Right lobe of liver (tissue), 6 donors: ENCODE measurements around the gene S100PBP. TPM values are rescaled to one million over a fixed set of nuclear protein-coding genes. Genes with fewer than 3 reads are reported as not detected.

Experiments
- ATAC-seq, 4 donors: fragments of 200-7000 bp; cut with Tn5 transposase; one replicate each; pipeline ENCODE4 v1.9.1; 2020; ENCODE audit warnings: mild to moderate bottlenecking in 4 of 4, moderate library complexity in 4 of 4
- DNase-seq, 3 donors: peaks; one replicate each; pipeline ENCODE4 v3.0.0-alpha.2; 2020
- H3K27ac ChIP-seq, 3 donors: fragments of 200-600 bp; one replicate each; pipeline ENCODE4 v1.8.0; 2022
- H3K27me3 ChIP-seq, 2 donors: fragments of 200-600 bp; one replicate each; pipeline ENCODE4 v1.8.0; 2022
- H3K36me3 ChIP-seq, 4 donors: fragments of 200-600 bp; sonication (generic) in 1 of 4; one replicate each; pipeline versions ENCODE4 v1.5.1 to v1.8.0; 2017 to 2022; ENCODE audit warnings: control low read depth in 1 of 4
- H3K4me1 ChIP-seq, 4 donors: fragments of 200-600 bp; sonication (generic) in 1 of 4; one replicate each; pipeline versions ENCODE4 v1.5.1 to v1.8.0; 2017 to 2022; ENCODE audit warnings: control low read depth in 1 of 4
- H3K4me3 ChIP-seq, 3 donors: fragments of 200-600 bp; one replicate each; pipeline ENCODE4 v1.8.0; 2022
- H3K9me3 ChIP-seq, 4 donors: fragments of 200-600 bp; sonication (generic) in 1 of 4; one replicate each; pipeline versions ENCODE4 v1.5.1 to v1.8.0; 2017 to 2022; ENCODE audit warnings: control low read depth in 1 of 4
- POLR2A ChIP-seq: fragments of 450-650 bp; IDR thresholded peaks from one replicate; pipeline ENCODE4 v1.6.1; 2017; ENCODE audit warnings: antibody characterized with exemption, mild to moderate bottlenecking
- WGBS: methylation state at CpG from one replicate; pipeline ENCODE4 v1.1.6; 2018; ENCODE audit warnings: low coverage, low lambda C conversion rate; ENCODE audit not compliant: insufficient coverage; ENCODE audit errors: missing lambda C conversion rate; 5-methylcytosine and 5-hydroxymethylcytosine counted together
- intact Hi-C, 2 donors: fragments of 100-400 bp; cut with DNase I; formaldehyde crosslinking; loops; one replicate each; pipeline versions ENCODE4 v1.11.2 to v1.14.1; 2022
- total RNA-seq, 6 experiments: library from RNA; depleted of rRNA in 2 of 6; stranded (reverse); fragments of >200 nt in 2 of 6; fragmentation: NEBNext Ultra II Directional in 3 of 6; extraction: Animal tissue kit (Norgen Biotek cat#: 25700) in 3 of 6; gene quantifications; one replicate each; pipeline versions ENCODE4 v1.1.0 to v1.2.4, GENCODE V29; 2016 to 2023
- TF ChIP-seq, protein P1 (sequence below), 4 donors: fragments of 200-600 bp in 3 of 4; fragments of 450-650 bp in 1 of 4; IDR thresholded peaks; one replicate each; pipeline versions ENCODE4 v1.5.1 to v1.8.0; 2016 to 2022; ENCODE audit warnings: antibody characterized with exemption in 4 of 4, mild to moderate bottlenecking in 2 of 4
- donor health status: DM: no; HTN: yes; CAD: no.
- donor health status: DM: no; HTN: no; CAD: no.
- donor health status: DM: no; HTN: no; CAD: no.
- donor health status: DM: no; HTN: yes; CAD: no.
- donor health status: DM: no; HTN: yes; CAD: no.

The S100PBP gene
- total RNA-seq, 6 experiments from 2014 or later, result 7.6 to 14.6 (median 10.5) TPM

DNA sequence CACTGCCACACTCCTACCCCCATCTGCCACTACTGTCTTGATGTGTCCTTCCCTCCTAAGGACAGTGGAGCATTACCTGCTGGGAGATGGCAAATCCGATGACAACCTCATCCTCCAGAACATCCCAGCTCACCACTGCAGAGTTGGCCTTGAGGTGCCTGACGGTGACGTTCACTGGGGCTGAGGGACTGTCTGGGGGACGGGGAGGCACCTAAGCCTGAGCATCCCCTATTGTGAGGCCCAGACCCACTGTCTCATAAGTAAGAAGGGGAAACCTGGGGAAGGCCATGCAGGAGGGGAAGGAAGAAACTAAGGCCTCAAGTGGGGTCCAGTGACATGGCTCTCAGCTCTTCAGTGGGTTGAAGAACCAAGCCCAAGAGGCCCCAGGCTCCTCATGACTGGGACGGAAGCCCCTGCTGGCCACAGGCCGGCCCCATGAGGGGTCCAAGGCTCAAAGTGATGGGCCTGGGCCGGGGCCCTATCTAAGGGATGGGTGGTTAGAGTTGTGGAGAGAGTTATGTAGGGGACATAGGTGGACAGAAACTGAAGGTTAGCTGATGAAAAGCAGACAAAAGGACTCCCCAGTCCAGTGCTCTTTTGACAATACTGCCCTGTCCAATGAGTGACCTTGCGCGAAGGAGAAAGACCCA lies 51.5 kb downstream of the S100PBP start:
- peaks cover 0 to 25% (median 7%) of the 10 kb centered on the region in 4 donors for H3K4me1 ChIP-seq
- DNase-seq (no peak), ATAC-seq (no peak)
- no peak for TF ChIP-seq POLR2A
- TF ChIP-seq, protein P1, sequence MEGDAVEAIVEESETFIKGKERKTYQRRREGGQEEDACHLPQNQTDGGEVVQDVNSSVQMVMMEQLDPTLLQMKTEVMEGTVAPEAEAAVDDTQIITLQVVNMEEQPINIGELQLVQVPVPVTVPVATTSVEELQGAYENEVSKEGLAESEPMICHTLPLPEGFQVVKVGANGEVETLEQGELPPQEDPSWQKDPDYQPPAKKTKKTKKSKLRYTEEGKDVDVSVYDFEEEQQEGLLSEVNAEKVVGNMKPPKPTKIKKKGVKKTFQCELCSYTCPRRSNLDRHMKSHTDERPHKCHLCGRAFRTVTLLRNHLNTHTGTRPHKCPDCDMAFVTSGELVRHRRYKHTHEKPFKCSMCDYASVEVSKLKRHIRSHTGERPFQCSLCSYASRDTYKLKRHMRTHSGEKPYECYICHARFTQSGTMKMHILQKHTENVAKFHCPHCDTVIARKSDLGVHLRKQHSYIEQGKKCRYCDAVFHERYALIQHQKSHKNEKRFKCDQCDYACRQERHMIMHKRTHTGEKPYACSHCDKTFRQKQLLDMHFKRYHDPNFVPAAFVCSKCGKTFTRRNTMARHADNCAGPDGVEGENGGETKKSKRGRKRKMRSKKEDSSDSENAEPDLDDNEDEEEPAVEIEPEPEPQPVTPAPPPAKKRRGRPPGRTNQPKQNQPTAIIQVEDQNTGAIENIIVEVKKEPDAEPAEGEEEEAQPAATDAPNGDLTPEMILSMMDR (IDR thresholded peaks at IDR 0.05), result no peak
- H3K27me3 ChIP-seq, result no peaks in the 10 kb centered on the region
- intact Hi-C loops, result no loop called here
- no peak overlapping the region for H3K4me3 ChIP-seq
- no peaks in the 10 kb centered on the region for H3K36me3 ChIP-seq
- WGBS, result 85% methylated on average over 6 of the region's 9 CpGs
- no peaks in the 10 kb centered on the region for H3K9me3 ChIP-seq
- H3K27ac ChIP-seq, result no peak overlapping the region

DNA sequence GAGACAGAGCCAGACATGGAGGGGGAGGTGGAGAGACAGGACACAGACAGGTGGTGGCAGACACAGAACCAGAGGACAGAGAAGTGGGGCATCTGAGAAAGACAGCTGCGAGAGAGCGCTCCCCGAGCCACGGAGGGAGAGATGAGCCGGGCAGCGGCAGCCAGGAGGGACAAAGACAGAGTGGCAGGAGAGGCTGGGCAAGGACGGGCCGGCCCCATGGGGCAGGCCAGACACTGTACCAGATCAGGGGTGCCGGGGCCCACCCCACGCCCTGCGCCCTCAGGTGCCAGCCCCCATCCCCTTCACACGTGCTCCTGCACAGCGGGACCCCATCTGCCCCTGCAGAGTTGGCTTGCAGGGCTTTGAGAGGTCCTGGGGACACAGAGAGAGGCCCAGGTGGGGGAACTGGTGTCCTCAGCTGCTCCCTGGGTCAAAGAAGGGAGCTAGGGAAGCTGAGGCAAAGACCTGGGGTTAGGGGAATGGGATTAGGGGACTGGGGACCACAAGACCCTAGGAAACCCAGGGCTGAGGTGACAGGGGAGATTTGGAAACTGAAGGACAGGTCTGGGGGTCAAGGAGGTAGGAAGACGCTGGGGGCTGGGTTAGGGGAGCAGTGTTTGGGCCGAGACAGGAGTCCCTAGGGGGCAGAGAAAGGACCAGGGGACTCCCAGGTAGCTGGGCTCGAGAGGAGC lies 52.6 kb downstream of the S100PBP start:
- H3K4me3 ChIP-seq, result peak overlapping the region in 1 of 3 donors; percentile 35
- 27% methylated on average over 6 of the region's 16 CpGs for WGBS
- intact Hi-C loops, result loop anchor here in 1 of 2 donors (10.0 kb wide), 1 partner anchor 165 kb away; the partner anchor contains the start of gene SYNC

DNA sequence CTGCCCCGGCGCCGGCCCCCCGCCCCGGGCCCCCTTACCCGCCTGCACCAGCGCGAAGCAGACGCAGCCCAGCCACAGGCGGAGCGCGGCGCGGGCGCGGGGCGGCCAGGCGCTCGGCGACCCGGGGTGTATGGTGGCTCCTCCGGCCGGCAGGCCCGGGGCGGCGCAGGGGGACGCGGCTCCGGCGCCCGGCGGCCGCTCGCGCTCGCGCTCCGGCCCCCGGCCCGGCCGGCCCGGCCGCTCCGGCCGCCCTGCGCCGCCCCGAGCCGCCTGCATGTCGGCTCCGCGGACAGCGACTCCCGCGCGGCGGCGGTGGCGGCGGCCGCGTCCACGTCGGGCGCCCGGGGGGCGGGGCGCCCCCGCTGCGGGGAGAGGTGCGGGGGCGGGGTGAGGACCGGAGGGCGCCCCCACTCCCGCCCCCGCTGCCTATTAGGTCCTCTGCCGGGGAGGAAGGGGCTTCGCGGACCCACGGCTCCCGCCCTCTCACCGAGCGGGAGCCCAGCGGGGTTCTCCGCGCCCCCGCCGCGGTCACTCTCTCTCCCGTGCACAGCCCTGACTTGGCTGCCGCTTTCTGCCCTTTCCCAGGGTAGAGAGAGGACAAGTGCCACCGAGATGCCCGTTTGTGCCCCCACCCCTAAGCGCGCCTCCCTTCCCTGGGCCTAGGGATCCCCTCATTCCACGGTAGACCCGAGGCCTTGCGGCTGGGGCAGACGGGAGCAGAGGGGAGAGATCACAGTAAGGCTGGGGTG lies 53.3 kb downstream of the S100PBP start, which contains the start of gene FNDC5:
FNDC5 (minus strand) TSS at position 298 of the 749 bp plus-strand sequence.
- peak within 1 kb of the TSS; percentile 29 to 46 (median 42) for H3K4me3 ChIP-seq

More for the DNA sequence above, 52.6 kb downstream of the S100PBP start:
- TF ChIP-seq, protein P1 (IDR thresholded peaks at IDR 0.05), result no peak
- no peak for TF ChIP-seq POLR2A
- H3K9me3 ChIP-seq, result no peaks in the 10 kb centered on the region
- no peak overlapping the region for H3K27ac ChIP-seq
- ATAC-seq (peak in 2 of 4 donors; percentile 15 to 19), DNase-seq (no peak)
- H3K4me1 ChIP-seq, result peaks cover 0 to 17% (median 5%) of the 10 kb centered on the region in 4 donors
- H3K27me3 ChIP-seq, result no peaks in the 10 kb centered on the region
- no peaks in the 10 kb centered on the region for H3K36me3 ChIP-seq

More for the DNA sequence above, 53.3 kb downstream of the S100PBP start, which contains the start of gene FNDC5:
- Histone ChIP-seq H3K27me3 (no peaks in the 10 kb centered on the region), H3K36me3 (no peaks in the 10 kb centered on the region), H3K4me1 (peaks cover 0 to 11% (median 2%) of the 10 kb centered on the region in 4 donors), H3K9me3 (no peaks in the 10 kb centered on the region), H3K27ac (no peak within 1 kb of the TSS)
- intact Hi-C loops, result loop anchor here in 1 of 2 donors (10.0 kb wide), 1 partner anchor 166 kb away; the partner anchor contains the start of gene SYNC
- ATAC-seq (peak; percentile 29 to 50 (median 42)), DNase-seq (peak in 1 of 3 donors; percentile 42)
- WGBS, result 0% methylated on average over 1 of the region's 99 CpGs
- no peak for TF ChIP-seq POLR2A
- TF ChIP-seq, protein P1 (IDR thresholded peaks at IDR 0.05), result no peak
